IMR-90 (cell line): ENCODE measurements around the gene PC. TPM values are rescaled to one million over a fixed set of nuclear protein-coding genes. Genes with fewer than 3 reads are reported as not detected.
A peak's percentile ranks its signal among the peaks of the same experiment; 100 is the strongest.

Experiments
- ATAC-seq: fragments of 200-7000 bp; cut with Tn5 transposase; 2 replicates; pipeline ENCODE4 v1.9.1; 2020; ENCODE audit warnings: low read depth, mild to moderate bottlenecking, moderate library complexity
- BruUV-seq: library from RNA; stranded (reverse); fragments of 400-500 nt; replicated peaks from 2 replicates; lab custom pipeline; 2021; lab: Mats Ljungman, UMichigan
- CTCF ChIA-PET: fragments of 300-600 bp; formaldehyde crosslinking; extraction: SDS; loops from one replicate; lab custom pipeline; 2021; ENCODE audit warnings: antibody characterized with exemption; lab: Yijun Ruan, JAX
- POLR2A ChIA-PET: fragments of 300-600 bp; sonication (Branson Sonifier 250); formaldehyde crosslinking; loops from one replicate; lab custom pipeline; 2022; ENCODE audit warnings: antibody characterized with exemption; ENCODE audit not compliant: unreplicated experiment; lab: Charles Lee
- DNase-seq: peaks from one replicate; pipeline ENCODE4 v3.0.0; 2013
- H2AFZ ChIP-seq: replicated peaks from 2 replicates; pipeline ENCODE3; 2013; ENCODE audit warnings: low read length, mild to moderate bottlenecking; ENCODE audit not compliant: poor library complexity
- H2AK5ac ChIP-seq: 2 replicates; pipeline ENCODE4 v1.6.1; 2013; ENCODE audit warnings: low read depth, low read length, inconsistent platforms
- H2AK9ac ChIP-seq: replicated peaks from 2 replicates; pipeline ENCODE3; 2013; ENCODE audit warnings: mild to moderate bottlenecking, low read depth, low read length, moderate library complexity; ENCODE audit not compliant: poor library complexity
- H2BK120ac ChIP-seq: 2 replicates; pipeline ENCODE4 v1.6.1; 2013; ENCODE audit warnings: low read depth, low read length, inconsistent platforms
- H2BK15ac ChIP-seq: 3 replicates; pipeline ENCODE4 v1.6.1; 2013; ENCODE audit warnings: low read depth, low read length, inconsistent platforms
- H2BK20ac ChIP-seq: 2 replicates; pipeline ENCODE4 v1.6.1; 2013; ENCODE audit warnings: low read depth, mild to moderate bottlenecking, inconsistent platforms, low read length, moderate library complexity
- H2BK5ac ChIP-seq: 2 replicates; pipeline ENCODE4 v1.6.1; 2013; ENCODE audit warnings: mild to moderate bottlenecking, low read depth, low read length, inconsistent platforms; ENCODE audit not compliant: poor library complexity, severe bottlenecking
- H3K14ac ChIP-seq: replicated peaks from 2 replicates; pipeline ENCODE4 v1.6.1; 2013; ENCODE audit warnings: low read depth, low read length, inconsistent platforms
- H3K18ac ChIP-seq: 2 replicates; pipeline ENCODE4 v1.6.1; 2013; ENCODE audit warnings: low read depth, low read length, control low read depth
- H3K23ac ChIP-seq: 2 replicates; pipeline ENCODE4 v1.6.1; 2013; ENCODE audit warnings: low read depth, low read length, inconsistent platforms
- H3K27ac ChIP-seq: 2 replicates; pipeline ENCODE4 v1.5.1; 2013; ENCODE audit warnings: mild to moderate bottlenecking, control low read depth, low read length; ENCODE audit not compliant: insufficient read depth
- H3K27me3 ChIP-seq: 2 replicates; pipeline ENCODE4 v1.6.1; 2013; ENCODE audit warnings: low read length; ENCODE audit not compliant: control insufficient read depth, insufficient read depth
- H3K36me3 ChIP-seq: 2 replicates; pipeline ENCODE4 v1.6.1; 2013; ENCODE audit warnings: low read length, mixed read lengths; ENCODE audit not compliant: control insufficient read depth, insufficient read depth
- H3K4ac ChIP-seq: 2 replicates; pipeline ENCODE4 v1.6.1; 2013; ENCODE audit warnings: low read depth, low read length, inconsistent platforms
- H3K4me1 ChIP-seq: 2 replicates; pipeline ENCODE4 v1.6.1; 2013; ENCODE audit warnings: low read length, mixed read lengths; ENCODE audit not compliant: control insufficient read depth, insufficient read depth
- H3K4me2 ChIP-seq: 2 replicates; pipeline ENCODE4 v1.6.1; 2013; ENCODE audit warnings: low read depth, mild to moderate bottlenecking, control low read depth, low read length, moderate library complexity
- H3K4me3 ChIP-seq: 2 replicates; pipeline ENCODE4 v1.5.1; 2013; ENCODE audit warnings: low read depth, mild to moderate bottlenecking, control low read depth, low read length, moderate library complexity; ENCODE audit not compliant: insufficient read depth
- H3K56ac ChIP-seq: 2 replicates; pipeline ENCODE4 v1.6.1; 2013; ENCODE audit warnings: low read length, inconsistent platforms; ENCODE audit not compliant: insufficient read depth; ENCODE audit errors: extremely low read depth
- H3K79me1 ChIP-seq, 2 experiments: 2 replicates each; pipeline ENCODE4 v1.6.1; 2013; ENCODE audit warnings: low read length in 2 of 2, inconsistent platforms in 1 of 2, low read depth in 1 of 2
- H3K9ac ChIP-seq: 2 replicates; pipeline ENCODE4 v1.6.1; 2013; ENCODE audit warnings: low read depth, low read length, control low read depth
- H3K9me1 ChIP-seq: 2 replicates; pipeline ENCODE4 v1.6.1; 2013; ENCODE audit warnings: low read length, inconsistent platforms; ENCODE audit not compliant: insufficient read depth
- H3K9me3 ChIP-seq: 2 replicates; pipeline ENCODE4 v1.6.1; 2013; ENCODE audit warnings: low read length; ENCODE audit not compliant: control insufficient read depth, insufficient read depth
- H4K20me1 ChIP-seq: 2 replicates; pipeline ENCODE4 v1.6.1; 2013; ENCODE audit warnings: low read length, inconsistent platforms; ENCODE audit not compliant: insufficient read depth
- H4K5ac ChIP-seq: 2 replicates; pipeline ENCODE4 v1.6.1; 2013; ENCODE audit warnings: mild to moderate bottlenecking, low read depth, low read length, control low read depth
- H4K8ac ChIP-seq, 2 experiments: 2 replicates each; pipeline ENCODE4 v1.6.1; 2013; ENCODE audit warnings: low read depth in 2 of 2, low read length in 2 of 2, control low read depth in 1 of 2, inconsistent platforms in 1 of 2
- H4K91ac ChIP-seq: 2 replicates; pipeline ENCODE4 v1.6.1; 2013; ENCODE audit warnings: low read depth, low read length, inconsistent platforms; ENCODE audit not compliant: insufficient read depth
- BHLHE40 ChIP-seq: fragments of 150-350 bp; IDR thresholded peaks from 2 replicates; pipeline ENCODE4 v1.6.1; 2016; ENCODE audit warnings: mild to moderate bottlenecking, low read depth, low read length
- CEBPB ChIP-seq: IDR thresholded peaks from 2 replicates; pipeline ENCODE4 v1.6.1; 2012; ENCODE audit warnings: low read depth, low read length, improper control_type of control experiment
- MAZ ChIP-seq: IDR thresholded peaks from 2 replicates; pipeline ENCODE4 v1.6.1; 2012; ENCODE audit warnings: low read depth, mild to moderate bottlenecking, low read length, improper control_type of control experiment, moderate library complexity, borderline replicate concordance
- RCOR1 ChIP-seq: IDR thresholded peaks from 2 replicates; pipeline ENCODE4 v1.6.1; 2012; ENCODE audit warnings: mild to moderate bottlenecking, low read length, improper control_type of control experiment; ENCODE audit not compliant: insufficient replicate concordance
- WGBS, 2 experiments: methylation state at CpG; one replicate each; pipeline versions ENCODE4 v1.1.5 to v1.1.7; 2013; ENCODE audit warnings: missing lambda C conversion rate in 2 of 2; ENCODE audit not compliant: insufficient read length in 1 of 2; ENCODE audit errors: extremely low coverage in 2 of 2; 5-methylcytosine and 5-hydroxymethylcytosine counted together
- dilution Hi-C: fragments of 300-500 bp; cut with HindIII; formaldehyde crosslinking; loops from one replicate; pipeline ENCODE4 v1.14.3; 2018; ENCODE audit warnings: low sequenced_read_pairs; ENCODE audit not compliant: unreplicated experiment
- in situ Hi-C: fragments of 300-500 bp; cut with MboI; formaldehyde crosslinking; loops from 3 replicates; pipeline ENCODE4 v1.14.3; 2019; ENCODE audit warnings: low sequenced_read_pairs, inconsistent platforms, mixed read lengths
- intact Hi-C: fragments of 100-400 bp; cut with micrococcal nuclease; formaldehyde crosslinking; loops from 2 replicates; pipeline ENCODE4 v1.10.0; 2022
- polyA plus RNA-seq, 3 experiments: library from polyadenylated mRNA; depleted of rRNA; stranded (reverse); fragments of >200 nt; gene quantifications; 2 replicates each; pipeline ENCODE4 v1.2.3, GENCODE V29; 2012; ENCODE audit warnings: low replicate concordance in 1 of 3
- total RNA-seq: library from RNA; depleted of rRNA; stranded (reverse); fragments of >200 nt; gene quantifications from 2 replicates; pipeline ENCODE4 v1.2.3, GENCODE V29; 2012

PC gene
- total and polyA plus RNA-seq, 2 of the 4 experiments (the other 2 are of a cell fraction): 13.6 to 15.7 TPM

GRCh38 chr11:66970807-66971442 lies 12.7 kb upstream of the PC start (continued):
- TF ChIP-seq MAZ: peak; percentile 22; the same call in 1 of the 2 replicates
- no peak for TF ChIP-seq RCOR1

- TF ChIP-seq CEBPB (no peak), BHLHE40 (peak; percentile 79)
- peak overlapping the region; percentile 92 for H4K5ac ChIP-seq
- dilution Hi-C loops (no loop called here), intact Hi-C loops (loop anchor here (5.0 kb wide), 2 partner anchors 113 to 128 kb away; partner anchors contain the start of genes LRFN4 and RCE1), in situ Hi-C loops (no loop called here)
- peak overlapping the region; percentile 97 for H2BK120ac ChIP-seq
- BruUV-seq: no TSS peak
- H3K4me3 ChIP-seq: no peak overlapping the region
- H3K9ac ChIP-seq: peak overlapping the region; percentile 67
- H3K36me3 ChIP-seq: no peaks in the 10 kb centered on the region
- peaks cover 0 to 5% of the 10 kb centered on the region in 2 experiments; a peak in 3 of 4 replicates for H3K79me1 ChIP-seq
- ChIA-PET POLR2A (interaction anchor here (0.6 kb wide), 2 partner anchors 133 to 190 kb away, joined by 3 read pairs; no protein-coding TSS in a partner anchor), CTCF (no interaction called here)
- peaks cover 32% of the 10 kb centered on the region for H3K4me1 ChIP-seq
- no CpG with 5 or more reads among the region's 4 CpGs for WGBS, 2 experiments
- peak overlapping the region; percentile 54 for H3K4me2 ChIP-seq
- H2AK5ac ChIP-seq: peak overlapping the region; percentile 97
- H2AK9ac ChIP-seq: peak overlapping the region; percentile 96
- H2BK20ac ChIP-seq: peak overlapping the region; percentile 98
- H4K8ac ChIP-seq: peak overlapping the region; percentile 82 to 97
- peak overlapping the region; percentile 85 for H3K14ac ChIP-seq
- H3K18ac ChIP-seq: peak overlapping the region; percentile 92
- peak overlapping the region; percentile 95 for H3K27ac ChIP-seq
- peak overlapping the region; percentile 99 for H2BK5ac ChIP-seq
- ATAC-seq: peak; percentile 2
- DNase-seq: no peak
- peak overlapping the region; percentile 91 for H3K4ac ChIP-seq
- peak overlapping the region; percentile 96 for H2BK15ac ChIP-seq
- no peaks in the 10 kb centered on the region for H3K9me3 ChIP-seq
- peaks cover 3% of the 10 kb centered on the region; the same call in 1 of the 2 replicates for H4K20me1 ChIP-seq
- peak overlapping the region; percentile 82 for H3K23ac ChIP-seq
- peak overlapping the region; percentile 82 for H2AFZ ChIP-seq
- H3K56ac ChIP-seq: peak overlapping the region; percentile 92
- peaks cover 27% of the 10 kb centered on the region for H3K9me1 ChIP-seq
- no peaks in the 10 kb centered on the region for H3K27me3 ChIP-seq
- peak overlapping the region; percentile 98 for H4K91ac ChIP-seq
Observed at GRCh38 chr11:66970371-66970806, 12.2 kb upstream of the PC start.
